Mesothelial cell of epicardium (in vitro differentiated cells): ENCODE data around the gene NAV1. TPM values are rescaled to one million over a fixed set of nuclear protein-coding genes. Genes with fewer than 3 reads are reported as not detected.

ENCODE experiments used
- DNase-seq, 2 experiments: peaks; one replicate each; pipeline ENCODE4 v3.0.0; 2021; ENCODE audit warnings: low spot score in 2 of 2; ENCODE audit not compliant: unreplicated experiment in 2 of 2
- H3K27ac Mint-ChIP-seq: 2 replicates; pipeline ENCODE4 v1.8.0; 2021; ENCODE audit warnings: mixed read lengths
- H3K27me3 Mint-ChIP-seq: 2 replicates; pipeline ENCODE4 v1.8.0; 2021; ENCODE audit warnings: low read depth, mixed read lengths
- H3K36me3 Mint-ChIP-seq: 2 replicates; pipeline ENCODE4 v1.8.0; 2021; ENCODE audit warnings: mixed read lengths
- H3K4me1 Mint-ChIP-seq: 2 replicates; pipeline ENCODE4 v1.8.0; 2021; ENCODE audit warnings: mixed read lengths
- H3K4me3 Mint-ChIP-seq: 2 replicates; pipeline ENCODE4 v1.8.0; 2021; ENCODE audit warnings: mild to moderate bottlenecking, moderate library complexity, mixed read lengths
- H3K9me3 Mint-ChIP-seq: 2 replicates; pipeline ENCODE4 v1.8.0; 2021; ENCODE audit warnings: mixed read lengths
- CTCF ChIP-seq: fragments of 200-600 bp; sonication (generic); IDR thresholded peaks from one replicate; pipeline ENCODE4 v1.5.0; 2021; ENCODE audit warnings: antibody characterized with exemption; ENCODE audit not compliant: unreplicated experiment
- total RNA-seq: library from RNA; stranded (reverse); gene quantifications from 3 replicates; pipeline ENCODE4 v1.2.1, GENCODE V29; 2021

NAV1 gene
- total RNA-seq, 1 donor from 2014 or later: 95.9 TPM

- TF ChIP-seq CTCF: no peak
- H3K9me3 Mint-ChIP-seq: no peaks in the 10 kb centered on the region
Observed at GRCh38 chr1:201510734-201511133, 28.2 kb upstream of the NAV1 start.

GRCh38 chr1:201511396-201511940, 27.5 kb upstream of the NAV1 start:
- no peaks in the 10 kb centered on the region for H3K9me3 Mint-ChIP-seq
- peak overlapping the region; percentile 98 for H3K27ac Mint-ChIP-seq
- no peaks in the 10 kb centered on the region for H3K36me3 Mint-ChIP-seq
- DNase-seq: no peak
- no peaks in the 10 kb centered on the region for H3K27me3 Mint-ChIP-seq
- no peak for TF ChIP-seq CTCF
- peak overlapping the region; percentile 3 for H3K4me3 Mint-ChIP-seq
- peaks cover 67% of the 10 kb centered on the region for H3K4me1 Mint-ChIP-seq

More at GRCh38 chr1:201510734-201511133, 28.2 kb upstream of the NAV1 start:
- peak overlapping the region; percentile 98 for H3K27ac Mint-ChIP-seq
- no peaks in the 10 kb centered on the region for H3K27me3 Mint-ChIP-seq
- peaks cover 66% of the 10 kb centered on the region for H3K4me1 Mint-ChIP-seq
- H3K36me3 Mint-ChIP-seq: no peaks in the 10 kb centered on the region
- H3K4me3 Mint-ChIP-seq: no peak overlapping the region
- no peak for DNase-seq

GRCh38 chr1:201511941-201512539, 26.9 kb upstream of the NAV1 start:
- peak overlapping the region; percentile 98 for H3K27ac Mint-ChIP-seq
- H3K4me3 Mint-ChIP-seq: peak overlapping the region; percentile 3
- no peak for TF ChIP-seq CTCF
- no peak for DNase-seq
- H3K4me1 Mint-ChIP-seq: peaks cover 72% of the 10 kb centered on the region
- no peaks in the 10 kb centered on the region for H3K36me3 Mint-ChIP-seq
- no peaks in the 10 kb centered on the region for H3K27me3 Mint-ChIP-seq
- no peaks in the 10 kb centered on the region for H3K9me3 Mint-ChIP-seq

- DNase-seq: no peak
- no peaks in the 10 kb centered on the region for H3K27me3 Mint-ChIP-seq
- H3K36me3 Mint-ChIP-seq: no peaks in the 10 kb centered on the region
- peak overlapping the region; percentile 98 for H3K27ac Mint-ChIP-seq
- H3K9me3 Mint-ChIP-seq: no peaks in the 10 kb centered on the region
- H3K4me1 Mint-ChIP-seq: peaks cover 88% of the 10 kb centered on the region
- no peak for TF ChIP-seq CTCF
- no peak overlapping the region for H3K4me3 Mint-ChIP-seq
Observed at GRCh38 chr1:201513498-201514243, 25.3 kb upstream of the NAV1 start.

- Mint-ChIP-seq H3K27ac (peak overlapping the region; percentile 98), H3K36me3 (no peaks in the 10 kb centered on the region), H3K4me1 (peaks cover 83% of the 10 kb centered on the region), H3K4me3 (no peak overlapping the region), H3K9me3 (no peaks in the 10 kb centered on the region), H3K27me3 (no peaks in the 10 kb centered on the region)
- TF ChIP-seq CTCF: no peak
- DNase-seq: no peak
Observed at GRCh38 chr1:201514466-201514865, 24.5 kb upstream of the NAV1 start.
